ENCODE data around the gene SLC44A5.

GRCh38 chr1:75521658-75522057, 89.3 kb downstream of the SLC44A5 start:
- TF ChIP-seq TAF1 (IDR thresholded peaks at IDR 0.05; ENCODE audit: borderline replicate concordance, low read depth, low read length) (no peak), POLR2A (IDR thresholded peaks at IDR 0.05; ENCODE audit: low read depth, low read length) (no peak)
